ENCODE data around the gene EEA1.

DNA sequence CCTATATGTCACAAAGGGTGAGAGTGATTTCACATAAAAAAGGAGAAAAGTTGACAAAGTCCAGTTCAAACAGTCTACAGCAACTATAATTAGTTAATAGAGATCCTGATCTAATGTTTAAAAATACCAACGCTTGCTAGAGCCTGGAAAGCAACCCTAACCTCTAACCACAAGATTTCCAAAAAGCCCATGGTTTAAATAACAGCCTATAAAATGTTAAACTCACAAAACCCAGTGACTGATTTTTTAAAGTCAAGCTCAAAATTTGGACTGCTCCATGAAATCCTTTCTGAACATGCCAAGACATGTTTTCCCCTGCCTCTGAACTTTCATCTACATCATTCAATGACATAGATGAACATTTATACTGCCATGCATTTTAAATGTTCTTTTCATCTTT lies 144.7 kb downstream of the EEA1 start:
- TF ChIP-seq ZNF384 (IDR thresholded peaks at IDR 0.05) = no peak
- TF ChIP-seq SUZ12 (IDR thresholded peaks at IDR 0.05) = no peak
- TF ChIP-seq ELF4 (IDR thresholded peaks at IDR 0.05) = no peak
- TF ChIP-seq SP1 (IDR thresholded peaks at IDR 0.05) = no peak
- no peak for TF ChIP-seq ARNT (IDR thresholded peaks at IDR 0.05)

Measured in HEK293T (cell line).